ENCODE data around the gene MTCH2. TPM values are rescaled to one million over a fixed set of nuclear protein-coding genes. Genes with fewer than 3 reads are reported as not detected.

MTCH2 gene
- polyA plus RNA-seq, 4 donors, result 120 to 135 (median 126) TPM

DNA sequence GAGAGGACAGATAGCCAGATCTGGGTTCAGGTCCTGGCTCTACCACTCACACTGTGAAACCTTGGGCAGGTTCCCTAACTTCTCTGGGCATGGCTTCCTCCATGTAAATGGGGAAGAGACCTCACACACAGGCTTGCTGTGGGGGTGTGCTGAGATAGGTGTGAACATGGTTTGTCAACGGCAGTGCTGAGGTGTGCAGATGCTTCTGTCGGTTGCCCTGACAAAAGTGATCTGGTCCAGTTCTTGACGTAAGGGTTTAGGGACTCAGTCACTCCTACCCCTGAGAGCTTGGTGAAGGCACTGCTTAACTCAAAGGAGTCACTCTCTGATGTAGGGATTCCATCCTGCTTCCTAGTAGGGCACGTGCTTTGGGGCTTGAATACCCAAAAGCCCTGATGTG lies 50.1 kb downstream of the MTCH2 start:
- no peak for DNase-seq (ENCODE audit: low read depth in 4 of 4, low spot score in 3 of 4)

DNA sequence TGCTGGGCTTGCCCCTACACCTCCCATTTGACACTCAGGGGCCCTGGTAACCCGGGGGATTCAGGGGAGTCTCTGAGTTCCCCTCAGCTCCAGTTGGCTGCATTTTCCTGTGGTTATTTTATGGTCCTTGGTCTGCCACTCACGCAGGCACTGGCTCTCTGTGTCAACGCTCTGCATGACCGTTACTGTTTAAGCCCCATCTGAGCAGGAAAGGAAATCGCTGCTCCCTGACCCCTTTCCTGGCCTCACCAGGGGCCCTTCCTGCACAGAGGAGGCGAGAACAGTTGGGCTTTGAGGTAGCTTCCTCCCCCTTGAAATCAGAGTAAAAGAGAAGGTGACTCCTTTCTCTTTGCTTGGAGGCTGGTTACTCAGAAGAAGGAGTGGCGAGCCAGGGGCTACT lies 50.6 kb downstream of the MTCH2 start:
- no peak for DNase-seq (ENCODE audit: low read depth in 4 of 4, low spot score in 3 of 4)

DNA sequence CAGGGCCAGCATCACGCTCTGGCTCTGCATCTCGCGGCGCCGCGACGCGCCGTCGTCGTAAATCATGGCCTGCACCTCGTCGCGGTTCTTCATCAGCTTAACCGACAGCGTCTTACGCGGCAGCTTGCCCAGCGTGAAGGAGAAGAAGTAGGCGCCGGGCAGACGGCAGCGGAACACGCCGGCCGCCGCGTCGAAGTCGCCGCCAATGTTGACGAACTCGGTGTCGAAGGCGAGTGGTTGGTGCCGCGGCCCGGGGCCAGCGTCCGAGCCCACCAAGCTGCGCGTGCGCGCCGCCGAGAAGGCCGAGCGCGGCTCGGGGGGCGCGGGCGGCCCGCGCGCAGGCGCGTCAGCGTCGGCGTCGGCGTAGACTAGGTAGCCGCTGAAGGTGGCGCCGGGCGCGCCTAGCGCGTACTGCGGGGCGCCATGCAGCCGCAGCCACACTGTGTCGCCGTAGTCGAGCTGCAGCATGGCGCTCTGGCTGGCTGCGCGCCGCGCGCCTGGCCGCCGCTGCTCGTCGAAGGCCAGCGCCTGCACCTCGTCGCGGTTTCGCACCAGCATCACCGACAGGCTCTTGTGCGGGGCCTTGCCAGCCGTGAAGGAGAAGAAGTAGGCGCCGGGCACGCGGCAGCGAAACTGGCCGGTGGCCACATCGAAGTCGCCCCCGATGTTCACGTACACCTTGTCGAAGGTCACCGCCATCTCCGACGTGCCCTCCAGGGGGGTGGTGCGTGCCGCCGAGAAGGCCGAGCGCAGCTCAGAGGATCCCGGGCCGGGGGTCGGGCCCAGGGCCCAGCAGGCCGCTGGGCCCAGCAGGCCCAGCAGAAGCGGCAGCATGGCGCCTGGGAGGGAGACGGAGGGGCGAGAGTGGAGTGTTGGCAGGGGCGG lies 52.1 kb downstream of the MTCH2 start:
- peak in 1 of 4 donors; percentile 75 for DNase-seq (ENCODE audit: low read depth in 4 of 4, low spot score in 3 of 4)

DNA sequence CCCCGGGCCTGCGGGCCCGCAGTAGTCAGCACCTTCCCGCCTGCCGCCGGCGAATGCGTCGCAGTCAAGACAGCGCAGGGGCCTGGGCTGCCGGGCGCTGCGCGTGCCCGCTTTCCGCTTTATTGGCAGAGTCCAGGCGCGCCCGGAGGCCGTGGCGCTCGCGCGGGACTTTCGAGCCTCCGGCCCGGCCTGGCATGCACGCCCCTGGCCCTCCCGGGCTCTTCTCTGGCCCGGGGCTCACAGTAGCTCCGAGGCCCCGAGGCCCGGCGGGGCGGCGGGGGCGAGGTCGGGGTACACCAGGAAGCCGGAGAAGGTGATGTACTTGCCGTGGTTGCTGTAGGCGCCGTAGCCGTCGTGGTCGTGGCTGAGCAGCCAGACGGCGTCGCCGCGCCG lies 52.8 kb downstream of the MTCH2 start:
- no peak for DNase-seq (ENCODE audit: low read depth in 4 of 4, low spot score in 3 of 4)

DNA sequence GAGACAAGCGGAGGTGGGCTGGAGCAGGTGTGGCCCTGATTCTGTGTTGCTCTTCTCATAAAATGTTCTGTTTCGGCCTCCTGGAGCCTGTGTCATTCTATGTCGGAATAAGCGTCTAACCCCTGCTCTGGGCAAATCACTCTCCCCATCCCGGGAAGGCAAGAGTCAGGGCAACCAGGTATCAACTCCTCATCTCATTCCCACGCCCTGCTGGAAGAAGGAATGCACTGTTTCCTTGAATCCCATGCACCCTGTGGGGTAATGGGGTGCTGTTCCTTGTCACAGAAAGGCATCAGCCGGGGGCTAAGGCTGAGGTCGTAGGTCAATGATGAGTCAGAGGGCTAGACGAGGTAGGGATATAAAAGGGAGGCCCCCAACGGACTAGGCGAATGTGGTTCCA lies 53.2 kb downstream of the MTCH2 start:
- no peak for DNase-seq (ENCODE audit: low read depth in 4 of 4, low spot score in 3 of 4)

DNA sequence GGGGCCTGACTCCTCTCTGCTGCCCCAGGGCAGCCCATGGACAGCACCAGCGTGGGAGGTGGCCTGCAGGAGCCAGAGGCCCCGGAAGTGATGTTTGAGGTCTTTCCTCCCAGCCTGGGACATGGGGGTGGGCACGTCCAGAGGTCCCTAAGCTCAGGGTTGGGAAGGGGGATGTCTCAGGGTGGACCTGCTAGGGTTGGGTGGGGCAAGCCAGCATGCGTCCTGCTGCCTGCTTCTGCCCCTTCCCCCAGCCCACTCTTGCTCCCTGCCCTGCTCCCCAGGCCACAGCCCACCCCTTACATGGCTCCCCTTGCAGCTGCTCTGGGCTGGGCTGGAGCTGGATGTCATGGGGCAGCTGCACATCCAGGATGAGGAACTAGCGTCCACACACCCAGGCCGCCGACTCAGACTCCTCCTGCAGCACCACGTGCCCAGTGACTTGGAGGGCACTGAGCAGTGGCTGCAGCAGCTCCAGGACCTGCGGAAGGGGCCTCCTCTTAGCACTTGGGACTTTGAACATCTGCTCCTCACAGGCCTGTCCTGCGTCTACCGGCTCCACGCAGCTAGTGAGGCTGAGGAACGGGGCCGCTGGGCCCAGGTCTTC lies 54.5 kb downstream of the MTCH2 start:
- DNase-seq (ENCODE audit: low read depth in 4 of 4, low spot score in 3 of 4), result no peak

DNA sequence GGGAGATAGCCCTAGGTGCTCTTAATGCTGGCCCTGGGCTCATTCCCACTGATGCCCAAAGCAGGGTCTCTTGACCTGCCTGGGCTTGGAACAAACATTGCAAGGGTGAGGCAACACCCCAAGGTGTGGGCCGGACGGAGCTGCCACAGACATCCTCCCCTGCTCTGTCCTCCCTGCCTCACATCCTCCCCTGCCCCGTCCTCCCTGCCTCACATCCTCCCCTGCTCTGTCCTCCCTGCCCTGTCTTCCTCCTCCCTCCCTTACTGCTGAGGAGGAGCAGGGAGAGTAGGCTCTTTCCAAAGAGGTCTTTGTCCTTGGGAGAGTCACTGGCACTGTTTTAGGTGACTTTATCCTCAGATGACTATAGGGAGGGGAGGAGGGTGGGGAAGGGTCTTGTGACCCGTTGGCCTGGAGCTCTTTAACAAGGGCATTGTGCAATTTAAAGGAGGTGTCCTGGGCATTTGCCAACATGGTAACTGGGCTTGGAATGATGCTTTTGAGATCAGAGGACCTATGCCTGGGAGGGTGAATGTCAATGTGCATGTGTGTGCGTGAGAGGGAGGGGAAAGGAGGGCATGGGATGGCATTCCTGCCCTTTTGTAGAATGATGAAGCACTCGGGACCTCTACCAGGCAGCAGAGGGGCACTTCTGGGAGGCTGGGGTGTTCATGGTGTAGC lies 55.2 kb downstream of the MTCH2 start:
- no peak for DNase-seq (ENCODE audit: low read depth in 4 of 4, low spot score in 3 of 4)

DNA sequence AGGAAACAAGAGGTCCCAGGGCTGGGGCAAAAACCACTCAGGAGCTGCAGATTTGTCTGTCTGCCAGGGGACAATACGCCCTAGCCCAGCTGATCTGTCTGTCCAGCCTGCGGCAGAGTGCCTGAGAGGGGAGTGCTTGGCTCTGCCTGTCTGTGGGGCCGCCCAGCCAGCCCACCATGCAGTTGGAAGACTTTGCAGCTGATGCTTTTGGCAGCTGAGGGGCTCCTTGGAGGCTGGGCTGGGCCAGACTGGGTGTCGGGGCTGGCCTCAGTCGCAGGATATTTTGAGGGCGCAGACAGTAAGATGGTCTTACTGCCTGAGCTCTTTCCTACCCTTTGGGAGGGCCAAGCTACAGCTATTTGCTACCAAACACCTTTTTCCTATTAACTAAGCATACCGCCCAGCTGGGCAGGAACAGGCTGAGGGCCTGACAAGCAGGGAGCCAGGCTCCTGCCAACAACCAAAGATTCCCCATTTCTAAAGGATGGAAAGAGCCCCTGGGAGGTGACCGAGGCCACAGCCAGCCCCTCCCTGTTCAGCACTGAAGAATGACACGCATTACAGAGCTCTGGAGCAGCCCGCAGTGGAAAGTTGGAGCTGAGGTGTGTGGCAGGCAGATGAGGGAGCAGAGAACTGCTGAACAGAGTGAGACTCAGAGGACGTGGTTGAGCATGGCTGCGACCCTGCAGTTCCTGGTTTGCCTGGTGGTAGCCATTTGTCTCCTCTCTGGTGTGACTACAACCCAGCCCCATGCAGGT lies 56.1 kb downstream of the MTCH2 start, which contains the start of gene FAM180B:
TSS of gene FAM180B (plus strand) at position 581 of the 758 bp plus-strand sequence. CDS start at position 672, 91 bp downstream.
- DNase-seq (ENCODE audit: low read depth in 4 of 4, low spot score in 3 of 4), result no peak

DNA sequence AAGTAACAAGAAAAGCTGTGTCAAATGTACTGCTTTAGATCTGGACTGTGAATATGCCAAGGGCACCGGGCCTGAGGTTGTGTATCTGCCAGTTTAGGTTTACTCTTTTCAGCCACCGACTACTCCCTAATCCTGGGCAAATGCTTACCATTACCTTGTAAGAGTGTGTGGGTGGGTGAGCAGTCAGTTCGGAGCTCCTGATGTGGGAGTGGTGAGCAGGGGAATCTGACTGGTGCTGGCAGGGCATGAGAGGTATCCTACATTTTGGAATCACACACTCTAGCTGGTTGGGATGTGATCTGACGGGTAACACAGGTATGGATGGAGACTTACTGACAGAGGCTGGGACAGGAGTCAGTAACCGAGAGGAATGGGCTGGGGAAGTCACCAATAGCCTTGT lies 58.5 kb downstream of the MTCH2 start:
- no peak for DNase-seq (ENCODE audit: low read depth in 4 of 4, low spot score in 3 of 4)

DNA sequence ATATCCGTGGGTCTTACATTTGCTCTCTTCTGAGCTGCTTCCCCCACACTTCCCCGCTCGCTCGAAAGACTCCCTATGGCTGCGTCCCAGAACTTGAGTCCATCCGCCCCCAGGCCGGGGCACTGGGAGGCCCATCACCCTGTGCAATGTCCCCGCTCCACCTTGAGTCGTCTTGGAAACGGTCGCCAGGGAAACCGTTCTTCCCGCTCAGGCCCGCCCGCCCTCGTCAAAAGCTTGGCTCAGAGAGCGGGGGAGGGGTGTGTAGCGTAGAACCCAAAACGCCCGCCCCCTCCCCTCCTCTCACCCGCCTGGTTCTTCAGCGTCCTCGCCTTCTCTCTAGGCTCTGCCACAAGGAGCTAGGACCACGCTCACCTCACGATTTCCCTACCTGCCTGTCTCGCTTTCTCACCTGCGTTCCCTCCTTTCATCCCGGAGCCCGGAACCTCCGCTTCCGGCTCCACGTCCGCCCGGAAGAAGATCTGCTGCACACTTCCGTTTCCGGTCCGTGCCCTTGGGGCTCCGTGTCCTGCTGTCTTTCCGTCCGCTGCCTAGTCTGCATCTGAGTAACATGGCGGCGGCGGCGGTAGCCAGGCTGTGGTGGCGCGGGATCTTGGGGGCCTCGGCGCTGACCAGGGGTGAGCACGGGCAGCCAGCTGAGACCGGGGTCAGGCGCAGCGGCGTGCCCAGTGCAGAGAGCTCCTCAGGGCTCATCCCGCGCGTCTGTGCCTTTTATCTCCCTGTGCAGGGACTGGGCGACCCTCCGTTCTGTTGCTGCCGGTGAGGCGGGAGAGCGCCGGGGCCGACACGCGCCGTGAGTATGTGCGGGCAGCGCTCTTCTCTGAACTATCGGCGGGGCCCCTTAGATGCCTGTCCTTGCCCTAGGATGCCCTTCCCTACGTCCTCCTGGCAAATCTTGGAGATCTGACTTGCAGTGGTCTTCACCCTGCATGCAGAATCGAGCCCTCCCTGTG lies 63.5 kb downstream of the MTCH2 start, which contains the start of the genes KBTBD4 and NDUFS3:
TSS of gene KBTBD4 (minus strand) at position 447 of the 971 bp plus-strand sequence. CDS start at position 428, 19 bp downstream.
TSS of gene NDUFS3 (plus strand) at position 551 of the 971 bp plus-strand sequence. CDS start at position 569, 18 bp downstream.
- peak; percentile 85 to 91 (median 87) for DNase-seq (ENCODE audit: low read depth in 4 of 4, low spot score in 3 of 4)

DNA sequence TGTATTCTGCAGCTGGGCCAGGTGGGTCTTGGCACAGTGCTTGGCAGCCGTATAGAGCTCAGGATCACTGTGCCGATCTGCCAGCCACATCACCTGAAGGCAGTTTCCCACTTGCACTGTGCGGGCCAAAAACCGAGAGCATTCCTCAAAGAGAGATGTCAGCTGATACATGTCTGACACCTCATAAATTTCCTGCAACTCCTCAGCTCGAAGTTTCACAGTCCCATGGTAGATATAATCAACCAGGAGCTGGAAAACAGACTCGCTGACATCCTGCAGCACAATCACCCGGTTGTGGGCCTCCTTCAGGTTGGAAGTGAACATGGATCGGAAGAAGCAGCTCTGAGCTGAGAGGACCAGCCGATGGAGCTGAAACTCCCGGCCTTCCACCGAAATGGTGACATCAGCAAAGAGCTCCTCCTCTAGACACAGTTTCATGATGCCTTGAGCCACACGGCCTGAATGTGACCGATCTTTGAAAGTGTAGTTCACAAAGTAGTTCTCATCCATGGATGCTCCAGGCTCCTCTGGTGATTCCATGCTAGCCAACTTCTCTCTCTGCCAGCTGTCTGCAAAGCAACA lies 64.8 kb downstream of the MTCH2 start:
- no peak for DNase-seq (ENCODE audit: low read depth in 4 of 4, low spot score in 3 of 4)

DNA sequence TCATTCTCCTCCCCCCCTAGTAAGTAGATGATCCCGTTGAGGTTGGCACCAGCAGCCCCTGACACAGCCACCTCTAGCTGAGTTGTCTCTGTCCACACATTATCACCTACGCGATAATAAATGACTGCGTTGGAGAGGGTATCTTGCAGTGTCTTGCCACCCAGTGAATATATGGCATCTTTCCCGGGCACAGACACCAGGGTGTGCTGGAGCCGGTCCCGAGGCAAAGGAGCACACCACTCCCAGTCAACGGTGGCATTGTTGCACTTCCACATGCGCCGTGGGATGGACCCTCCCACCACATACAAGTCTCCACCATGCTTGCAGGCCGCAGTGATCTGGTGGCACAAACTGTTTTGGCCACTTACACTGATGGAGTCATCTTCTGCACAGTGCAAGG lies 69.0 kb downstream of the MTCH2 start:
- no peak for DNase-seq (ENCODE audit: low read depth in 4 of 4, low spot score in 3 of 4)

DNA sequence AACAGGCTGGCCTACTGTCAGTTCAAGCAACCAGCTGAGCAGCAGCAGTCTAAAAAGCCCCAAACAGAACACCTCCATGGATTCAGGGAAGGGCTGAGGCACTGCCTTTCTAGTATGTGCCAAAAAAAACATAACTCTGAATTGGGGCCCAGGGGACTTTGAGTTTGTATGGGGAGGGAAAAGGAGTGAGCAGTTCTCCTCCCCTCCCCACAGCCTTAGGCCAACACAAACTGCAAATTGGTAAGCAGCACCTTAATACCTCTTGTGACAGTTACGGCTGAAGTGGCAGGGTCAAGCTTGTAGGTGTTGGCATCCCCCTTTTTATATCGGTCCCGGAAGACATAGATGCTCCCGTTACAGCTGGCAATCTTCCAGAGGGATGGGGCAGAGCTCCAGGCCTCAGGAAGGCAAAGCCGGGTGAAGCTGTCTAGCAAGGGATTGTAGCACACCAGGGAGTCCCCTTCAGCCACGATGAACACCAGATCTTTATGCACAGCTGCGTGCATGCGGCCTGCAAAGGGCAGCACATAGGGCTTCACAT lies 69.6 kb downstream of the MTCH2 start:
- no peak for DNase-seq (ENCODE audit: low read depth in 4 of 4, low spot score in 3 of 4)

DNA sequence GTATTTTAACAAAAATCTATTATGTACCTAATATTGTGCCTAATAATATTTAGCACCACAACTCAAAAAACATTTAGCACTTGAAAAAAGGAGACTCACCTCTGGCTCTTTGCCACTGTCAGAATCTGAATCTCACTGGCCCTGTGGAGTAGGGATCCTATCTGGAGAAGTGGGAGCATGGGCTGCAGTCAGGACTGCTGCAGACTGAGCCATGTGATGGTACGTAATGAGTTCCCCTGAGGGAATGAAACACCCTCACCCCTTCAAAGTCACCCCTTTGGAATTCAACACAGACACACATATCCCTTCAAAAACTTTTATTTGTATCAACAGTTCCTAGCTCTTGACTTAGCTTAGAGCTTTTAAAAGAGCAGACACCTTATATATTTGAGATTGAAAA lies 70.5 kb downstream of the MTCH2 start:
- DNase-seq (ENCODE audit: low read depth in 4 of 4, low spot score in 3 of 4), result no peak

DNA sequence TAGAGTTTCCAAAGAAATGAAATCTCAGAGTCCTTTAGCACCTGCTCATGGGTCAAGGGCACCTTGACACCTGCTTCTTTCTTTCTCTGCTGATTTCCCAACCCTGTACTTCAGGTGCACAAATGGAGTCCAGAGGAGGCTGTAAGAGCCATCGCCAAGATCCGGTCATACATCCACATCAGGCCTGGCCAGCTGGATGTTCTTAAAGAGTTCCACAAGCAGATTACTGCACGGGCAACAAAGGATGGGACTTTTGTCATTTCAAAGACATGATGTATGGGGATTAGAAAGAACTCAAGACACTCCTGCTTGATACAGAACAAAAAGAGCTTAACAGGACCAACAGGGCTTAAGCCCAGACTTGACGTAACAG lies 71.0 kb downstream of the MTCH2 start:
- DNase-seq (ENCODE audit: low read depth in 4 of 4, low spot score in 3 of 4), result no peak

DNA sequence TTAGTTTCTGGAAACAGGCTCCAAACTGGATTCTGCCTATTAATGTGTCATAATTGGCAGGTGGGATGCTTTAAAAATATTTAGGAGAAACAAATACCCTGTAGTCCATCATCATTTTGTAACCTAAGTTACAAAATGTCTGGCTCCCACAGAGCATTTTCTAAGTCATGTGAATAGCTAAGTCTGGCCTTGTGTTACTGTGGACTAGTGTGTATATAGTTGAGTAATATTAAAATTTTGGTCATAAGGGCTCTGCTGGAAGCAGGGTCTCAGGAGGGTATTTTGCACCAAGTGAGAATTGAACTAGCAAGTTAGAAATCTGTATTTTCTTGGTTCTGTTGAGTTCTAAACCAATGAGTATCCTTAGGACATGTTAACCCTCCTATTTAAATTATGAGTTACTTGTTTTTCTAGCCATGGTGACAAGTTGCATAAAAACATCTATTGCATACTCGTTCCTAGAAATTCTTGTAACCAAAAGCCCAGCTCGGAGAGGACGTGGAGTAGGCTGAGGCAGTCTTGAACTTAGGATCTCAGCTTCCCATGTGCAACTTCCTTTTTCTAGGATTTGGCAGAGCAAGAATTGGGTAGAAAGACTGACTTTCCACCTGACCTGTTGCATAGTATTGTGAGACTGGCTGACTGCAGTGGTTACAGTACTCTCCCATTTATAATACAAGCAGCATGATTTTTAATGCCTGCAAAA lies 71.6 kb downstream of the MTCH2 start:
- no peak for DNase-seq (ENCODE audit: low read depth in 4 of 4, low spot score in 3 of 4)

DNA sequence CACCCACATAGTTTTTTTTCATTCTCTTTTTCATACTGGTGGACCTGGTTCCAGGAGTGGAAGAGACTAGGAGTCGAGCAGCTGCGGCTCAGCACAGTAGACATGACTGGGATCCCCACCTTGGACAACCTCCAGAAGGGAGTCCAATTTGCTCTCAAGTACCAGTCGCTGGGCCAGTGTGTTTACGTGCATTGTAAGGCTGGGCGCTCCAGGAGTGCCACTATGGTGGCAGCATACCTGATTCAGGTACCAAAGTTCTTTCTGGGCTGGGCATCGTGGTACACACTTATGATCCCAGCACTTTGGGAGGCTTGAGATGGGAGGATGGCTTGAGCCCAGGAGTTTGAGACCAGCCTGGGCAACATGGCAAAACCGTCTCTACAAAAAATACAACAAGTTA lies 72.7 kb downstream of the MTCH2 start:
- no peak for DNase-seq (ENCODE audit: low read depth in 4 of 4, low spot score in 3 of 4)
